ENCODE data around the gene PRUNE2.

Gene PRUNE2

GRCh38 chr9:76620581-76620980 is 285.3 kb downstream of the PRUNE2 start:
- TF ChIP-seq CTCF (IDR thresholded peaks at IDR 0.05; ENCODE audit: control insufficient read depth, insufficient read depth, low read depth, low read length, missing control alignments), result no peak
- no peak overlapping the region for H3K4me3 ChIP-seq (ENCODE audit: control insufficient read depth, low read depth, low read length)
- DNase-seq (ENCODE audit: low read depth), result no peak

- TF ChIP-seq CTCF (IDR thresholded peaks at IDR 0.05; ENCODE audit: control insufficient read depth, insufficient read depth, low read depth, low read length, missing control alignments), result no peak
- no peak for DNase-seq (ENCODE audit: low read depth)
- no peak overlapping the region for H3K4me3 ChIP-seq (ENCODE audit: control insufficient read depth, low read depth, low read length)
These were observed 286.3 kb downstream of the PRUNE2 start for GRCh38 chr9:76619640-76620039.

GRCh38 chr9:76619197-76619596 is 286.7 kb downstream of the PRUNE2 start:
- DNase-seq (ENCODE audit: low read depth), result no peak
- TF ChIP-seq CTCF (IDR thresholded peaks at IDR 0.05; ENCODE audit: control insufficient read depth, insufficient read depth, low read depth, low read length, missing control alignments), result no peak
- H3K4me3 ChIP-seq (ENCODE audit: control insufficient read depth, low read depth, low read length), result no peak overlapping the region

- TF ChIP-seq CTCF (IDR thresholded peaks at IDR 0.05; ENCODE audit: control insufficient read depth, insufficient read depth, low read depth, low read length, missing control alignments), result no peak
- no peak overlapping the region for H3K4me3 ChIP-seq (ENCODE audit: control insufficient read depth, low read depth, low read length)
- DNase-seq (ENCODE audit: low read depth), result peak; percentile 94
These were observed 287.2 kb downstream of the PRUNE2 start for GRCh38 chr9:76618762-76619161.

- no peak for DNase-seq (ENCODE audit: low read depth)
- no peak for TF ChIP-seq CTCF (IDR thresholded peaks at IDR 0.05; ENCODE audit: control insufficient read depth, insufficient read depth, low read depth, low read length, missing control alignments)
- no peak overlapping the region for H3K4me3 ChIP-seq (ENCODE audit: control insufficient read depth, low read depth, low read length)
These were observed 288.3 kb downstream of the PRUNE2 start for GRCh38 chr9:76617497-76618175.

- no peak for TF ChIP-seq CTCF (IDR thresholded peaks at IDR 0.05; ENCODE audit: control insufficient read depth, insufficient read depth, low read depth, low read length, missing control alignments)
- no peak for DNase-seq (ENCODE audit: low read depth)
- H3K4me3 ChIP-seq (ENCODE audit: control insufficient read depth, low read depth, low read length), result no peak overlapping the region
These were observed 289.1 kb downstream of the PRUNE2 start for GRCh38 chr9:76616780-76617179.
